ENCODE measurements around the gene SH3YL1. TPM values are rescaled to one million over a fixed set of nuclear protein-coding genes. Genes with fewer than 3 reads are reported as not detected.

SH3YL1 gene
- polyA plus RNA-seq, 1 of the 3 experiments (the other 2 are of a cell fraction) = 22.7 TPM

GRCh38 chr2:208335-208734, 55.5 kb downstream of the SH3YL1 start:
- CTCF ChIA-PET = interaction anchor here (0.9 kb wide), 1 partner anchor 15 kb away, joined by 3 read pairs; no protein-coding TSS in a partner anchor
- WGBS (ENCODE audit: low lambda C conversion rate) = 5% methylated on average over 1 of the region's 1 CpG
- Histone ChIP-seq H3K27ac (ENCODE audit: low read depth in 2 of 2, low read length in 1 of 2) (no peak overlapping the region), H3F3A (replicated peaks; ENCODE audit: insufficient read depth) (no peaks in the 10 kb centered on the region), H3K9me2 (no peaks in the 10 kb centered on the region), H3K4me1 (ENCODE audit: control insufficient read depth in 1 of 2, insufficient read depth in 2 of 2, low read depth in 1 of 2, low read length in 1 of 2) (no peaks in the 10 kb centered on the region; a peak in 1 of 4 replicates), H3K36me3 (replicated peaks in 1 of 2; ENCODE audit: control insufficient read depth in 1 of 2, insufficient read depth in 2 of 2, low read length in 1 of 2) (no peaks in the 10 kb centered on the region), H3K79me2 (ENCODE audit: insufficient read depth) (no peaks in the 10 kb centered on the region), H3K9me3 (no peaks in the 10 kb centered on the region), H3K9ac (no peak overlapping the region), H2AFZ (ENCODE audit: low read depth) (no peak overlapping the region), H4K20me1 (ENCODE audit: insufficient read depth) (no peaks in the 10 kb centered on the region), H3K27me3 (ENCODE audit: insufficient read depth) (no peaks in the 10 kb centered on the region), H3K4me2 (no peak overlapping the region), H3K4me3 (ENCODE audit: low read depth in 2 of 2, low read length in 1 of 2) (no peak overlapping the region)
- TF ChIP-seq POLR2AphosphoS5 (IDR thresholded peaks at IDR 0.05; ENCODE audit: low read depth, low read length) = no peak
- no peak for TF ChIP-seq GABPA (IDR thresholded peaks at IDR 0.05; ENCODE audit: low read depth)
- TF ChIP-seq MXI1 (IDR thresholded peaks at IDR 0.05; ENCODE audit: low read depth, low read length) = no peak
- TF ChIP-seq NRF1 (IDR thresholded peaks at IDR 0.05; ENCODE audit: low read depth, low read length) = no peak
- no peak for TF ChIP-seq TEAD4 (IDR thresholded peaks at IDR 0.05; ENCODE audit: borderline replicate concordance, insufficient read depth)
- no peak for TF ChIP-seq USF2 (IDR thresholded peaks at IDR 0.05; ENCODE audit: borderline replicate concordance, low read depth, low read length)
- TF ChIP-seq IRF3 (IDR thresholded peaks at IDR 0.05; ENCODE audit: low read depth, low read length) = no peak
- no peak for TF ChIP-seq ZBTB33 (IDR thresholded peaks at IDR 0.05; ENCODE audit: borderline replicate concordance, low read depth)
- TF ChIP-seq FOSL2 (IDR thresholded peaks at IDR 0.05; ENCODE audit: borderline replicate concordance, low read depth) = no peak
- no peak for TF ChIP-seq CHD2 (IDR thresholded peaks at IDR 0.05; ENCODE audit: low read length, partially characterized antibody)
- TF ChIP-seq YY1 (IDR thresholded peaks at IDR 0.05; ENCODE audit: low read depth) = no peak
- no peak for TF ChIP-seq TCF12 (IDR thresholded peaks at IDR 0.05)
- TF ChIP-seq SMC3 (IDR thresholded peaks at IDR 0.05; ENCODE audit: low read depth, low read length) = no peak
- no peak for TF ChIP-seq RXRA (IDR thresholded peaks at IDR 0.05; ENCODE audit: borderline replicate concordance, low read depth)
- no peak for TF ChIP-seq MAX (IDR thresholded peaks at IDR 0.05; ENCODE audit: low read depth)
- TF ChIP-seq EP300 (IDR thresholded peaks at IDR 0.05; ENCODE audit: borderline replicate concordance in 1 of 2, low read depth in 1 of 2, low read length in 1 of 2) = no peak
- TF ChIP-seq TAF1 (IDR thresholded peaks at IDR 0.05; ENCODE audit: borderline replicate concordance, low read depth, low read length) = no peak
- no peak for TF ChIP-seq GATA2 (CRISPR knock-in tag; IDR thresholded peaks at IDR 0.05)
- no peak for DNase-seq
- POLR2A ChIA-PET = no interaction called here

Data from SK-N-SH (cell line).